ENCODE results near the gene HAUS1. TPM values are rescaled to one million over a fixed set of nuclear protein-coding genes. Genes with fewer than 3 reads are reported as not detected.

Gene HAUS1
- total RNA-seq, 1 experiment from 2014 or later = 58.7 TPM

DNA sequence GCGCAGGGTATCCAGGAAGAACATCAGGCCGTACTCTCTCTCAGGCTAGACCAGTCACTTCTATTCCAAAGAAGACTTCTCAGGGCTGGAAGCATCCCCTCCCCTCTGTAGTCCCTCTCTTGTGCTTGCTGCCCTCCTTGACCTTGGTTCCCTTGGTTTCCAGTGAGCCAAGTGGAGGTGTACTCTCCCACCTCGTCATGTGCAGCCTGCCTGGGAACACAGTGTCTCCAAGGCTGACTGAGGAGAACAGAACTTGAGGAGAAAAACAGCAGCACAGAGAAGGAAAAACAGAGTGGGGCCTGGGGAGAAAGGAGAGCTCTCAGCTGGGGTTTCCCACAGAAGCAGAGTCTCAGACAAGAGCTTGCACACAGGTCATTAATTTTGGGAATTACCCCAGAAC, 52.7 kb downstream of the HAUS1 start (continued):
- TF ChIP-seq, protein P1, sequence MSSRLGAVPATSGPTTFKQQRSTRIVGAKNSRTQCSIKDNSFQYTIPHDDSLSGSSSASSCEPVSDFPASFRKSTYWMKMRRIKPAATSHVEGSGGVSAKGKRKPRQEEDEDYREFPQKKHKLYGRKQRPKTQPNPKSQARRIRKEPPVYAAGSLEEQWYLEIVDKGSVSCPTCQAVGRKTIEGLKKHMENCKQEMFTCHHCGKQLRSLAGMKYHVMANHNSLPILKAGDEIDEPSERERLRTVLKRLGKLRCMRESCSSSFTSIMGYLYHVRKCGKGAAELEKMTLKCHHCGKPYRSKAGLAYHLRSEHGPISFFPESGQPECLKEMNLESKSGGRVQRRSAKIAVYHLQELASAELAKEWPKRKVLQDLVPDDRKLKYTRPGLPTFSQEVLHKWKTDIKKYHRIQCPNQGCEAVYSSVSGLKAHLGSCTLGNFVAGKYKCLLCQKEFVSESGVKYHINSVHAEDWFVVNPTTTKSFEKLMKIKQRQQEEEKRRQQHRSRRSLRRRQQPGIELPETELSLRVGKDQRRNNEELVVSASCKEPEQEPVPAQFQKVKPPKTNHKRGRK (CRISPR knock-in tag; IDR thresholded peaks at IDR 0.05; ENCODE audit: borderline replicate concordance) = no peak
- no peak for TF ChIP-seq ESRRA (CRISPR knock-in tag; IDR thresholded peaks at IDR 0.05; ENCODE audit: borderline replicate concordance)

DNA sequence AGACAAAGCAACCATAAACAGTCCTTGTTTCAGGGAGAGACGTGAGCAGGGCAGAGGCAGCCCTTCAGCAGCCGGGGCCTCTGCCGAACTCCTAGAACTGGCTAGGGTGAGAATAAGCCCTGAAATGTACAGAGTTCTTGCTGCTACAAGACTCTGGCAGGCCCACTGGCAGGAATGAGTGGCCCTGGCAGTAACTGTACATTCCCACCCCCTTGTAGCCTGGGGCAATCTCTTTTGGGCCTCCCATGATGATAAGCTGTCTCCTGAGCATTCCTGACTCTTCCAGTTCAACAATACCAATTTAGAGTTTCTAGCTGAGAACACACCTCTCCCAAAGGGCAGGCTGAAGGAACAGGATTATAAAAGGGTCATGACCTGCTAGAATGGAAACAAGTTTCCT, 54.3 kb downstream of the HAUS1 start:
- Mint-ChIP-seq H3K27me3 (ENCODE audit: low read depth) (no peaks in the 10 kb centered on the region; the same call in 1 of the 2 replicates), H3K36me3 (no peaks in the 10 kb centered on the region), H3K4me1 (peaks cover 14% of the 10 kb centered on the region), H3K9me3 (peaks cover 8% of the 10 kb centered on the region), H3K4me3 (no peak overlapping the region), H3K27ac (no peak overlapping the region)
- POLR2A ChIA-PET = no interaction called here
- DNase-seq (ENCODE audit: low spot score) (no peak), ATAC-seq (no peak; the same call in 1 of the 2 replicates)
- CTCF ChIA-PET = interaction anchor here (1.2 to 3.4 kb wide), 3 partner anchors 9 to 15 kb away, joined by 3 to 30 read pairs (median 9); a partner anchor contains a TSS
- TF ChIP-seq MYBL2 (CRISPR knock-in tag; IDR thresholded peaks at IDR 0.05) (no peak), ESRRA (CRISPR knock-in tag; IDR thresholded peaks at IDR 0.05; ENCODE audit: borderline replicate concordance) (no peak), HMGA2 (CRISPR knock-in tag; IDR thresholded peaks at IDR 0.05) (no peak), ZNF396 (CRISPR knock-in tag; IDR thresholded peaks at IDR 0.05; ENCODE audit: borderline replicate concordance) (no peak), PRRX2 (CRISPR knock-in tag; IDR thresholded peaks at IDR 0.05) (no peak), SOX15 (CRISPR knock-in tag; IDR thresholded peaks at IDR 0.05) (no peak), GABPB1 (CRISPR knock-in tag; IDR thresholded peaks at IDR 0.05) (no peak), ZNF121 (CRISPR knock-in tag; IDR thresholded peaks at IDR 0.05) (no peak), ZBTB21 (CRISPR knock-in tag; IDR thresholded peaks at IDR 0.05; ENCODE audit: borderline replicate concordance) (no peak), ZNF219 (CRISPR knock-in tag; IDR thresholded peaks at IDR 0.05; ENCODE audit: borderline replicate concordance) (no peak)
- TF ChIP-seq, protein P2, sequence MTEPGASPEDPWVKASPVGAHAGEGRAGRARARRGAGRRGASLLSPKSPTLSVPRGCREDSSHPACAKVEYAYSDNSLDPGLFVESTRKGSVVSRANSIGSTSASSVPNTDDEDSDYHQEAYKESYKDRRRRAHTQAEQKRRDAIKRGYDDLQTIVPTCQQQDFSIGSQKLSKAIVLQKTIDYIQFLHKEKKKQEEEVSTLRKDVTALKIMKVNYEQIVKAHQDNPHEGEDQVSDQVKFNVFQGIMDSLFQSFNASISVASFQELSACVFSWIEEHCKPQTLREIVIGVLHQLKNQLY (CRISPR knock-in tag; IDR thresholded peaks at IDR 0.05) = no peak
- TF ChIP-seq, protein P3, sequence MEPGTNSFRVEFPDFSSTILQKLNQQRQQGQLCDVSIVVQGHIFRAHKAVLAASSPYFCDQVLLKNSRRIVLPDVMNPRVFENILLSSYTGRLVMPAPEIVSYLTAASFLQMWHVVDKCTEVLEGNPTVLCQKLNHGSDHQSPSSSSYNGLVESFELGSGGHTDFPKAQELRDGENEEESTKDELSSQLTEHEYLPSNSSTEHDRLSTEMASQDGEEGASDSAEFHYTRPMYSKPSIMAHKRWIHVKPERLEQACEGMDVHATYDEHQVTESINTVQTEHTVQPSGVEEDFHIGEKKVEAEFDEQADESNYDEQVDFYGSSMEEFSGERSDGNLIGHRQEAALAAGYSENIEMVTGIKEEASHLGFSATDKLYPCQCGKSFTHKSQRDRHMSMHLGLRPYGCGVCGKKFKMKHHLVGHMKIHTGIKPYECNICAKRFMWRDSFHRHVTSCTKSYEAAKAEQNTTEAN (CRISPR knock-in tag; IDR thresholded peaks at IDR 0.05) = no peak
- TF ChIP-seq, protein P4, sequence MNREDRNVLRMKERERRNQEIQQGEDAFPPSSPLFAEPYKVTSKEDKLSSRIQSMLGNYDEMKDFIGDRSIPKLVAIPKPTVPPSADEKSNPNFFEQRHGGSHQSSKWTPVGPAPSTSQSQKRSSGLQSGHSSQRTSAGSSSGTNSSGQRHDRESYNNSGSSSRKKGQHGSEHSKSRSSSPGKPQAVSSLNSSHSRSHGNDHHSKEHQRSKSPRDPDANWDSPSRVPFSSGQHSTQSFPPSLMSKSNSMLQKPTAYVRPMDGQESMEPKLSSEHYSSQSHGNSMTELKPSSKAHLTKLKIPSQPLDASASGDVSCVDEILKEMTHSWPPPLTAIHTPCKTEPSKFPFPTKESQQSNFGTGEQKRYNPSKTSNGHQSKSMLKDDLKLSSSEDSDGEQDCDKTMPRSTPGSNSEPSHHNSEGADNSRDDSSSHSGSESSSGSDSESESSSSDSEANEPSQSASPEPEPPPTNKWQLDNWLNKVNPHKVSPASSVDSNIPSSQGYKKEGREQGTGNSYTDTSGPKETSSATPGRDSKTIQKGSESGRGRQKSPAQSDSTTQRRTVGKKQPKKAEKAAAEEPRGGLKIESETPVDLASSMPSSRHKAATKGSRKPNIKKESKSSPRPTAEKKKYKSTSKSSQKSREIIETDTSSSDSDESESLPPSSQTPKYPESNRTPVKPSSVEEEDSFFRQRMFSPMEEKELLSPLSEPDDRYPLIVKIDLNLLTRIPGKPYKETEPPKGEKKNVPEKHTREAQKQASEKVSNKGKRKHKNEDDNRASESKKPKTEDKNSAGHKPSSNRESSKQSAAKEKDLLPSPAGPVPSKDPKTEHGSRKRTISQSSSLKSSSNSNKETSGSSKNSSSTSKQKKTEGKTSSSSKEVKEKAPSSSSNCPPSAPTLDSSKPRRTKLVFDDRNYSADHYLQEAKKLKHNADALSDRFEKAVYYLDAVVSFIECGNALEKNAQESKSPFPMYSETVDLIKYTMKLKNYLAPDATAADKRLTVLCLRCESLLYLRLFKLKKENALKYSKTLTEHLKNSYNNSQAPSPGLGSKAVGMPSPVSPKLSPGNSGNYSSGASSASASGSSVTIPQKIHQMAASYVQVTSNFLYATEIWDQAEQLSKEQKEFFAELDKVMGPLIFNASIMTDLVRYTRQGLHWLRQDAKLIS (CRISPR knock-in tag; IDR thresholded peaks at IDR 0.05; ENCODE audit: borderline replicate concordance) = no peak
- TF ChIP-seq, protein P5, sequence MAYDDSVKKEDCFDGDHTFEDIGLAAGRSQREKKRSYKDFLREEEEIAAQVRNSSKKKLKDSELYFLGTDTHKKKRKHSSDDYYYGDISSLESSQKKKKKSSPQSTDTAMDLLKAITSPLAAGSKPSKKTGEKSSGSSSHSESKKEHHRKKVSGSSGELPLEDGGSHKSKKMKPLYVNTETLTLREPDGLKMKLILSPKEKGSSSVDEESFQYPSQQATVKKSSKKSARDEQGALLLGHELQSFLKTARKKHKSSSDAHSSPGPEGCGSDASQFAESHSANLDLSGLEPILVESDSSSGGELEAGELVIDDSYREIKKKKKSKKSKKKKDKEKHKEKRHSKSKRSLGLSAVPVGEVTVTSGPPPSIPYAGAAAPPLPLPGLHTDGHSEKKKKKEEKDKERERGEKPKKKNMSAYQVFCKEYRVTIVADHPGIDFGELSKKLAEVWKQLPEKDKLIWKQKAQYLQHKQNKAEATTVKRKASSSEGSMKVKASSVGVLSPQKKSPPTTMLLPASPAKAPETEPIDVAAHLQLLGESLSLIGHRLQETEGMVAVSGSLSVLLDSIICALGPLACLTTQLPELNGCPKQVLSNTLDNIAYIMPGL (CRISPR knock-in tag; IDR thresholded peaks at IDR 0.05) = no peak
- TF ChIP-seq, protein P6, sequence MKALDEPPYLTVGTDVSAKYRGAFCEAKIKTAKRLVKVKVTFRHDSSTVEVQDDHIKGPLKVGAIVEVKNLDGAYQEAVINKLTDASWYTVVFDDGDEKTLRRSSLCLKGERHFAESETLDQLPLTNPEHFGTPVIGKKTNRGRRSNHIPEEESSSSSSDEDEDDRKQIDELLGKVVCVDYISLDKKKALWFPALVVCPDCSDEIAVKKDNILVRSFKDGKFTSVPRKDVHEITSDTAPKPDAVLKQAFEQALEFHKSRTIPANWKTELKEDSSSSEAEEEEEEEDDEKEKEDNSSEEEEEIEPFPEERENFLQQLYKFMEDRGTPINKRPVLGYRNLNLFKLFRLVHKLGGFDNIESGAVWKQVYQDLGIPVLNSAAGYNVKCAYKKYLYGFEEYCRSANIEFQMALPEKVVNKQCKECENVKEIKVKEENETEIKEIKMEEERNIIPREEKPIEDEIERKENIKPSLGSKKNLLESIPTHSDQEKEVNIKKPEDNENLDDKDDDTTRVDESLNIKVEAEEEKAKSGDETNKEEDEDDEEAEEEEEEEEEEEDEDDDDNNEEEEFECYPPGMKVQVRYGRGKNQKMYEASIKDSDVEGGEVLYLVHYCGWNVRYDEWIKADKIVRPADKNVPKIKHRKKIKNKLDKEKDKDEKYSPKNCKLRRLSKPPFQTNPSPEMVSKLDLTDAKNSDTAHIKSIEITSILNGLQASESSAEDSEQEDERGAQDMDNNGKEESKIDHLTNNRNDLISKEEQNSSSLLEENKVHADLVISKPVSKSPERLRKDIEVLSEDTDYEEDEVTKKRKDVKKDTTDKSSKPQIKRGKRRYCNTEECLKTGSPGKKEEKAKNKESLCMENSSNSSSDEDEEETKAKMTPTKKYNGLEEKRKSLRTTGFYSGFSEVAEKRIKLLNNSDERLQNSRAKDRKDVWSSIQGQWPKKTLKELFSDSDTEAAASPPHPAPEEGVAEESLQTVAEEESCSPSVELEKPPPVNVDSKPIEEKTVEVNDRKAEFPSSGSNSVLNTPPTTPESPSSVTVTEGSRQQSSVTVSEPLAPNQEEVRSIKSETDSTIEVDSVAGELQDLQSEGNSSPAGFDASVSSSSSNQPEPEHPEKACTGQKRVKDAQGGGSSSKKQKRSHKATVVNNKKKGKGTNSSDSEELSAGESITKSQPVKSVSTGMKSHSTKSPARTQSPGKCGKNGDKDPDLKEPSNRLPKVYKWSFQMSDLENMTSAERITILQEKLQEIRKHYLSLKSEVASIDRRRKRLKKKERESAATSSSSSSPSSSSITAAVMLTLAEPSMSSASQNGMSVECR (CRISPR knock-in tag; IDR thresholded peaks at IDR 0.05; ENCODE audit: borderline replicate concordance) = no peak
- TF ChIP-seq, protein P7, sequence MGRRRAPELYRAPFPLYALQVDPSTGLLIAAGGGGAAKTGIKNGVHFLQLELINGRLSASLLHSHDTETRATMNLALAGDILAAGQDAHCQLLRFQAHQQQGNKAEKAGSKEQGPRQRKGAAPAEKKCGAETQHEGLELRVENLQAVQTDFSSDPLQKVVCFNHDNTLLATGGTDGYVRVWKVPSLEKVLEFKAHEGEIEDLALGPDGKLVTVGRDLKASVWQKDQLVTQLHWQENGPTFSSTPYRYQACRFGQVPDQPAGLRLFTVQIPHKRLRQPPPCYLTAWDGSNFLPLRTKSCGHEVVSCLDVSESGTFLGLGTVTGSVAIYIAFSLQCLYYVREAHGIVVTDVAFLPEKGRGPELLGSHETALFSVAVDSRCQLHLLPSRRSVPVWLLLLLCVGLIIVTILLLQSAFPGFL (CRISPR knock-in tag; IDR thresholded peaks at IDR 0.05; ENCODE audit: borderline replicate concordance) = no peak
- TF ChIP-seq, protein P8, sequence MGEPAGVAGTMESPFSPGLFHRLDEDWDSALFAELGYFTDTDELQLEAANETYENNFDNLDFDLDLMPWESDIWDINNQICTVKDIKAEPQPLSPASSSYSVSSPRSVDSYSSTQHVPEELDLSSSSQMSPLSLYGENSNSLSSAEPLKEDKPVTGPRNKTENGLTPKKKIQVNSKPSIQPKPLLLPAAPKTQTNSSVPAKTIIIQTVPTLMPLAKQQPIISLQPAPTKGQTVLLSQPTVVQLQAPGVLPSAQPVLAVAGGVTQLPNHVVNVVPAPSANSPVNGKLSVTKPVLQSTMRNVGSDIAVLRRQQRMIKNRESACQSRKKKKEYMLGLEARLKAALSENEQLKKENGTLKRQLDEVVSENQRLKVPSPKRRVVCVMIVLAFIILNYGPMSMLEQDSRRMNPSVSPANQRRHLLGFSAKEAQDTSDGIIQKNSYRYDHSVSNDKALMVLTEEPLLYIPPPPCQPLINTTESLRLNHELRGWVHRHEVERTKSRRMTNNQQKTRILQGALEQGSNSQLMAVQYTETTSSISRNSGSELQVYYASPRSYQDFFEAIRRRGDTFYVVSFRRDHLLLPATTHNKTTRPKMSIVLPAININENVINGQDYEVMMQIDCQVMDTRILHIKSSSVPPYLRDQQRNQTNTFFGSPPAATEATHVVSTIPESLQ (CRISPR knock-in tag; IDR thresholded peaks at IDR 0.05) = no peak

Data from WTC11 (cell line).